GM19452 (cell line): ENCODE results near the gene ZC3H13.

Experiments
- ATAC-seq: cut with Tn5 transposase; IDR thresholded peaks from one replicate; pipeline ENCODE4 v1.9.1; 2021; ENCODE audit not compliant: unreplicated experiment

ZC3H13 gene

GRCh38 chr13:46062185-46062584 is 9.6 kb upstream of the ZC3H13 start:
- no peak for ATAC-seq

GRCh38 chr13:46059405-46059804 is 6.9 kb upstream of the ZC3H13 start:
- no peak for ATAC-seq

- ATAC-seq: no peak
Measured at GRCh38 chr13:46058268-46058667, 5.7 kb upstream of the ZC3H13 start.

GRCh38 chr13:46057256-46058015 is 4.9 kb upstream of the ZC3H13 start:
- ATAC-seq: no peak

- ATAC-seq: no peak
Measured at GRCh38 chr13:46053162-46054012, 841 bp upstream of the ZC3H13 start.

GRCh38 chr13:46051968-46052318 is 603 bp downstream of the ZC3H13 start:
- no peak for ATAC-seq

- ATAC-seq: no peak
Measured at GRCh38 chr13:46050771-46051170, 1.8 kb downstream of the ZC3H13 start.

GRCh38 chr13:46045424-46045823 is 7.1 kb downstream of the ZC3H13 start:
- ATAC-seq: no peak

GRCh38 chr13:46043647-46044046 is 8.9 kb downstream of the ZC3H13 start:
- ATAC-seq: no peak

- no peak for ATAC-seq
Measured at GRCh38 chr13:46041419-46041839, 11.1 kb downstream of the ZC3H13 start.

GRCh38 chr13:46040763-46041162 is 11.8 kb downstream of the ZC3H13 start:
- ATAC-seq: no peak

- no peak for ATAC-seq
Measured at GRCh38 chr13:46039411-46040182, 12.9 kb downstream of the ZC3H13 start.

- ATAC-seq: no peak
Measured at GRCh38 chr13:46038296-46038695, 14.2 kb downstream of the ZC3H13 start.

GRCh38 chr13:46035066-46035465 is 17.5 kb downstream of the ZC3H13 start:
- ATAC-seq: no peak

GRCh38 chr13:46032341-46032740 is 20.2 kb downstream of the ZC3H13 start:
- no peak for ATAC-seq

GRCh38 chr13:46031581-46032263 is 20.8 kb downstream of the ZC3H13 start:
- no peak for ATAC-seq

GRCh38 chr13:46025157-46025556 is 27.4 kb downstream of the ZC3H13 start:
- no peak for ATAC-seq

- no peak for ATAC-seq
Measured at GRCh38 chr13:46022481-46022880, 30.1 kb downstream of the ZC3H13 start.

GRCh38 chr13:46016216-46016615 is 36.3 kb downstream of the ZC3H13 start:
- ATAC-seq: no peak

GRCh38 chr13:46015366-46015765 is 37.2 kb downstream of the ZC3H13 start:
- no peak for ATAC-seq

- ATAC-seq: no peak
Measured at GRCh38 chr13:46012404-46012803, 40.1 kb downstream of the ZC3H13 start.
